GM18951 (cell line): ENCODE data around the gene MGARP.
"Not testable (repeated sequence)": the region's sequence is repeated elsewhere in the genome, so short reads cannot be mapped to it uniquely, and the experiment has no call there.

Experiments
- POLR2A ChIP-seq: IDR thresholded peaks from 4 replicates; pipeline ENCODE4 v1.6.1; 2011; ENCODE audit warnings: mild to moderate bottlenecking; ENCODE audit not compliant: insufficient read length, insufficient read depth; ENCODE audit errors: extremely low read depth
- in situ Hi-C: fragments of 300-500 bp; cut with MboI; formaldehyde crosslinking; loops from one replicate; pipeline ENCODE4 v1.12.0; 2022; ENCODE audit warnings: low sequenced_read_pairs, mixed read lengths, inconsistent platforms; ENCODE audit not compliant: unreplicated experiment

Gene MGARP

DNA sequence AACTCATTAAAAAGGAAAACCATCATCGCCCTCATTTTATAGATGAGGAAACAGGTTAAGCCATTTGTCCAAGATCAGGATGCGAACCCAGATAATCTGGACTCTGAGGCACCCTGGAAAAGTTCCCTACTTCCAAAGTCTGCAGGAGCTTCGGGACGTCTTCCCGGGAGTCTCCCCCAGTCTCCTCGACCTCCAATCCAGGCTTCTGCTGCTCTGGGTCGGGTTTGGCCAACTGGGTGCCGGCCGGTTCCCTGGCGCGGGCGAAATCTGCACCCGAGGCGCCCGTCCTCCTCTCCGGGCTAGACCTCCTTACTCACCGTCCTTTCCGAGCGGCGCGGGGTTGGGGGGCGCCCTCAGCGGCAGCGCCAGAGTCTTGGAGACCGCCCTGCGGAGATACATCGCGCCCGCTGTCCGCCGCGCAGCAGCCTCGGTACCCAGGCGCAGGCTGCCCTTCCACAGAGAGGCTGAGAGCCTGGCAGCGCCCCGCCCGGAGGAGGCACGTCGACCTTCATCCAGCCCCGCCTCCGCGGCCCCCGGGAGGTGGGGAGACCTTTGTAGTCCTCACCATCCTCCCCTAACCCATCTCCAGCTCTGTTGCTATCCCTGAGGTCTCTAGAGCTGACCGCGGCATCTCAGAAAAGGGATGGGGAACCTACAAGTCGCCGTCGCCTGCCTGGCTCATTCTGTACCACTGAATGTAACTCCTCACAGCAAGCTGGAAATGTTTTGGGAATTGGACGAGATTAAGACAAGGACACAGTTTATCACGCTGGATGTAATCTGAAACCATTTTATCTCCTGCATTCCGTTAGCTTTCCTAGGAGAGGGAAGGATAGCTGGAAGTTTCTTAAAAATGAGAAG lies at the start of gene MGARP:
TSS of gene MGARP (minus strand) at position 466 of the 861 bp plus-strand sequence. CDS start at position 399, 67 bp downstream.
- TF ChIP-seq POLR2A = no peak
- in situ Hi-C loops = no loop called here

DNA sequence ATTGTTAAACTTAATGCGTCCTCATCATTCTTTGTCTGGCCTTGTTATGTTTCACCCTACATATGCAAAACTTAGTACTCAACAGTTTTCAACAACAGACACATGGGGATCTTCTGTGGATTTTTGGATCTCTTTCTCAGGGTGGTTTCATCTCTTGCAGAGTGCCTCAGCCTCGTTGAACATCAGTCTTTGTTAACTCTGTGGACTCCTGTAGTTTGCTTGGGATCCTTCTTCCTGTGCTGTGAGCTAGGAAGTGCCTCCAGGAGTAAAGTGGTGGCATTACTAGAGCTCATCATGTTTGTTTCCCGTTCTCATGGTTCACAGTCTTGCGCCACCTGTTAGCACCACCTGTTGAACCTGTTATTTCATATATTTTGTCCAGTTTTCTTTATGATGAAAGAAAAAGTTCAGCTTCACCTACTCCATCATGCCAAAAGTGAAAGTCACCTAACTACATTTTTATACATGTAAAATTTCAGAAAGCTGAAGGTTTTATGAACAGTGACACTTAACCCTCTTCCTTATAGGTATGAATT lies 49.7 kb upstream of the MGARP start:
- in situ Hi-C loops = no loop called here
- TF ChIP-seq POLR2A = no peak

DNA sequence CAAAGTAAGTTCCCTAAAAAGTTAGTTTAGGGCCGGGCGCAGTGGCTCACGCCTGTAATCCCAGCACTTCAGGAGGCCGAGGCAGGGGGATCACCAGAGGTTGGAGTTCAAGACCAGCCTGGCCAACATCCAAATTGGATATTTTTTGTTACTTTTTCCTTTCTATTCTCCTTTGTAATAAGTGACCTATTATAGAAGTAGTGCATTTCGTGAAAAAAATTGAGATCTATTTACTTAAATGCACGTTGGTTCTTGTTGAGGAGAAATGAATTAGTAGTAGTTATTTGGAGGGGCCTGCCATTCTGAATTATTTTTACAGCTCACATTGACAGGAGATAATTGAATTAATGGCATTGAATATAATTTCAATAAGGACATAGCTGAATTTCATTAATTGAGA lies 44.6 kb upstream of the MGARP start:
- in situ Hi-C loops = no loop called here
- TF ChIP-seq POLR2A = no peak

DNA sequence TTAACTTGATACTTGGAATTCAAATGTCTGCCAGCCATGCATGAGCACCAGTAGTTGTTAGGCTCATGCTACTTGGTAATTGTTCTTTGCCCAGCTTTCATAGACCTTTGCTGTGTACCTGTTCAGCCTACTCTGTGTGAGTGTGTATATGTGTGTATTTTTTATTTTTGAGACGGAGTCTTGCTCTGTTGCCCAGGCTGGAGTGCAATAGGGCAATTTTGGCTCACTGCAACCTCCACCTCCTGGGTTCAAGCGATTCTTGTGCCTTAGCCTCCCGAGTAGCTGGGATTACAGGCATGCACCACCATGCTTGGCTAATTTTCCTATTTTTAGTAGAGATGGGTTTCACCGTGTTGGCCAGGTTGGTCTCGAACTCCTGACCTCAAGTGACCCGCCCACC lies 42.5 kb upstream of the MGARP start:
- in situ Hi-C loops = not testable (repeated sequence)

DNA sequence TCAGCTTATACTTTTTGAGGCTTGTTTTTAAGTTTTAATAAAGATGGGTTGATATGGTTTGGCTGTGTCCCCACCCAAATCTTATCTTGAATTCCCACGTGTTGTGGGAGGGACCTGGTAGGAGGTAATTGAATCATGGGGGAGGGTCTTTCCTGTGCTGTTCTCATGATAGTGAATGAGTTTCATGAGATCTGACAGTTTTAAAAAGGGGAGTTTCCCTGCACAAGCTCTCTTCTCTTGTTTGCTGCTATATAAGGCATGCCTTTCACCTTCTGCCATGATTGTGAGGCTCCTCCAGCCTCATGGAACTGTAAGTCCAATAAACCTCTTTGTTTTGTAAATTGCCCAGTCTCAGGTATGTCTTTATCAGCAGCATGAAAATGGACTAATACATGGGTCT lies 42.0 kb upstream of the MGARP start:
- in situ Hi-C loops = not testable (repeated sequence)

DNA sequence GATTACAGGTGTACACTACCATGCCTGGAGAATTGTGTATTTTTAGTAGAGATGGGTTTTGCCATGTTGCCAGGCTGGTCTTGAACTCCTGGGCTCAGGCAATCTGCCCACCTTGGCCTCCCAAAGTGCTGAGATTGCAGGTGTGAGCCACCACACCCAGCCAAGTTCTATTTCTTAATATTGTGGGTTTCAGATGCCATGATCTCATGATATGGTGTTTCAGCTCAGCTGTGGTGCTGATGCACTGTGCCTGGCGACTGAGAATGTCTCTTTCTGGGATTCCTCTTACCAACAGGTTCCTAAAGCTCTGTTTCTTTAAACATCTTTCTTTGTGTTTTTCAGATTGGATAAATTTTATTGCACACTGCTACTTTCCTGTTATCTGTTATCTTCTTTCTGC lies 39.5 kb upstream of the MGARP start:
- TF ChIP-seq POLR2A = no peak
- in situ Hi-C loops = no loop called here

DNA sequence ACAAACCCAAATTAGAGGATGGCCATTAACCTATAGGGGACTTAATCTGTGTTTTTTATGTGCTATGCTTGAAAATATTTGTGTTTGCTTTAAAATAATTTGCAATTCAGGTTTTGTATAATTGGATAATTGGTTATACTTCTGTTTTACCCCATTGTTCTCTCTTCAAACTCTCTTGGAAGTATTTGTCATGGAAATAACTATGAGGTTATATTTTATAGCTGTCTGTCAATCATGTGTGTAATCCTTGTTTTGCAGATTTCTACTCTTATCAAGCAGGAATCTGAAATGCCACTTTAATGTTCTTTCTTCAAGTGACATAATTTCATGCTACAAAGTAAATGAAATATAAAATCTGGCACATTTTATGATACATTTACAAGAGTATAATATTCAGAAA lies 37.6 kb upstream of the MGARP start:
- TF ChIP-seq POLR2A = no peak
- in situ Hi-C loops = no loop called here

- no peak for TF ChIP-seq POLR2A
- in situ Hi-C loops = no loop called here
These were observed 36.7 kb upstream of the MGARP start for GRCh38 chr4:139316733-139317132.

DNA sequence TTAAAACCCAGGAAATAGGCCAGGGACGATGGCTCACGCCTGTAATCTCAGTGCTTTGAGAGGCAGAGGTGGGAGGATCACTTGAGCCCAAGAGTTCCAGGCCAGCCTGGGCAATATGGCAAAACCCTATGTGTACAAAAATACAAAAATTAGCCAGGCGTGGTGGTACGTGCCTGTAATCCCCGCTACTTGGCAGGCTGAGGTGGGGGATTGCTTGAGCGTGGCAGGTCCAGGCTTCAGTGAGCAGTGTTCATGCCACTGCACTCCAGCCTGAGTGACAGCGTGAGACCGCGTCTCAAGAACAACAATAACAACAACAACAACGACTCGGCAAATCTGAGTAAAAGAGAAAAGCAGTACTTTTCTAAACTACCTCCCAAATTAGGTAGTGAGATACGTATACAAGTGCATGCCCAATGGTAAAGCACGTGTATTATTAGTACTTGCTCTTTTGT lies 35.2 kb upstream of the MGARP start:
- no peak for TF ChIP-seq POLR2A
- in situ Hi-C loops = no loop called here

GRCh38 chr4:139314047-139314800 lies 34.2 kb upstream of the MGARP start:
- TF ChIP-seq POLR2A = no peak
- in situ Hi-C loops = no loop called here

DNA sequence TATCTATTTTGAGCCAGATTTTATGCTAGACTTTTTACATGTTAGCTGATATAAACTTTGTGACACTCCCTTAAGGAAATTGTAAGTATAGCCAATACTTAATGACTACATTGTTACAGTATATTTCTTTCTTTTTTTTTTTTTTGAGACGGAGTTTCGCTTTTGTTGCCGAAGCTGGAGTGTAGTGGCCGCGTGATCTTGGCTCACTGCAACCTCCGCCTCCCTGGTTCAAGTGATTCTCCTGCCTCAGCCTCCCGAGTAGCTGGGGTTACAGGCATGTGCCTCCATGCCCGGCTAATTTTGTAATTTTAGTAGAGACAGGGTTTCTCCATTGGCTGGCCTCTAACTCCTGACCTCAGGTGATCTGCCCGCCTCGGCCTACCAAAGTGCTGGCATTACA lies 33.4 kb upstream of the MGARP start:
- in situ Hi-C loops = not testable (repeated sequence)

DNA sequence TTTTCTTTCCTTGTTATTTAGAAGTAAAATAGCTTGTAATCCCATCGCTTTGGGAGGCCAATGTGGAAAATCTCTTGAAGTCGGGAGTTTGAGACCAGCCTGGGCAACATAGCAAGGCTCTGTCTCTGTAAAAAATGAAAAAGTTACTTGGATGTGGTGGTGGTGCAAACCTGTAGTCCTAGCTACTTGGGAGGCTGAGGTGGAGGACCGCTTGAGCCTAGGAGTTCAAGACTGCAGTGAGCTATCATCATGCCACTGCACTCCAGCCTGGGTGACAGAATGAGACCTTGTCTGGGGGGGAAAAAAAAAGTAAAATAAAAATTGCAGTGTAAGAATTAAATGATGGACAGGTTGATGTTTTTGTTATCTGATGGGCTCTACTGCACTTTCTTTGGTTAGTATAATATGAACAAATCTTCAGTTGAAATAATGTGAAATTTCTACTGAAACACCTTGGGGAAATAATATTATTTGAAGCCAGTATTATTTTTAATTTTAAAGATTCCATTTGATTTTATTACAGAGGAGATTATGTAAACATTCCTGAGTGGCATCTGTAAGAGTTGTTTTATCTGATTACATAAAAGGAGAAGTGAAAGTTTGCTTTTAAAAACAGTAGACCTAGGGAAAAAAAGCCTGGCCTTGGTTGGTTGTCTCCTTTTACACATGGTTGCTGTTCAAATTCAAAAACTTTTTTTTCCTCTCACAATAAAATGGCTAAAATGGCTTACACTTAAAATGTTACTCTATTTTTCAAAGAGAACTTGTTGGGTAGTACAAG lies 32.7 kb upstream of the MGARP start:
- in situ Hi-C loops = no loop called here

DNA sequence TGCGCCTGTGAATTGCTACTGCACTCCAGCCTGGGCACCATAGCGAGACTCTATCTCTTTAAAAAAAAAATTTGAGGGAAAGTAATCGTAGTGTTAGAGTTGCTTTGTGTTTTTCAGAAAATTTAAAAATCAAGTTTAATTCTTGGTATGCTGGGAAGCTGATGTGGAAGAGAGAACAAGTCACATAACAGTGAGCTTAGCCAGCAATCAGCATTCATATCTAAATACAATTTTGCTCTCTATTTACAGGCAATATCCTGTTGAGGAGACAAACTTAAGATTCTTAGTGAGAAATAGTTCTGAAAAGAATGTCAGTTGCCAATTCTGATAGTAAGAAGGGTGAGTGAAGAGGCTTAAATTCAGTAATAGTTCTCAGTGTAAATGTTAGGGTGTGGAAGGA lies 31.9 kb upstream of the MGARP start:
- TF ChIP-seq POLR2A = no peak
- in situ Hi-C loops = no loop called here

More for the DNA sequence above, 32.7 kb upstream of the MGARP start:
- TF ChIP-seq POLR2A = no peak
